ENCODE data around the gene MDP1.

- TF ChIP-seq, protein P1, sequence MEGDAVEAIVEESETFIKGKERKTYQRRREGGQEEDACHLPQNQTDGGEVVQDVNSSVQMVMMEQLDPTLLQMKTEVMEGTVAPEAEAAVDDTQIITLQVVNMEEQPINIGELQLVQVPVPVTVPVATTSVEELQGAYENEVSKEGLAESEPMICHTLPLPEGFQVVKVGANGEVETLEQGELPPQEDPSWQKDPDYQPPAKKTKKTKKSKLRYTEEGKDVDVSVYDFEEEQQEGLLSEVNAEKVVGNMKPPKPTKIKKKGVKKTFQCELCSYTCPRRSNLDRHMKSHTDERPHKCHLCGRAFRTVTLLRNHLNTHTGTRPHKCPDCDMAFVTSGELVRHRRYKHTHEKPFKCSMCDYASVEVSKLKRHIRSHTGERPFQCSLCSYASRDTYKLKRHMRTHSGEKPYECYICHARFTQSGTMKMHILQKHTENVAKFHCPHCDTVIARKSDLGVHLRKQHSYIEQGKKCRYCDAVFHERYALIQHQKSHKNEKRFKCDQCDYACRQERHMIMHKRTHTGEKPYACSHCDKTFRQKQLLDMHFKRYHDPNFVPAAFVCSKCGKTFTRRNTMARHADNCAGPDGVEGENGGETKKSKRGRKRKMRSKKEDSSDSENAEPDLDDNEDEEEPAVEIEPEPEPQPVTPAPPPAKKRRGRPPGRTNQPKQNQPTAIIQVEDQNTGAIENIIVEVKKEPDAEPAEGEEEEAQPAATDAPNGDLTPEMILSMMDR (IDR thresholded peaks at IDR 0.05) = no peak
- TF ChIP-seq POLR2AphosphoS5 (IDR thresholded peaks at IDR 0.05; ENCODE audit: low read depth, low read length) (no peak), REST (IDR thresholded peaks at IDR 0.05; ENCODE audit: insufficient read depth in 1 of 2, low read depth in 2 of 2, low read length in 1 of 2) (no peak), SIN3A (IDR thresholded peaks at IDR 0.05; ENCODE audit: borderline replicate concordance, insufficient read depth, low read depth, low read length) (no peak), TCF7L2 (IDR thresholded peaks at IDR 0.05; ENCODE audit: low read depth, low read length) (no peak)
Observed at GRCh38 chr14:24186831-24187538, 28.9 kb downstream of the MDP1 start.

All from Panc1 (cell line).